ENCODE measurements around the gene CANX.

DNA sequence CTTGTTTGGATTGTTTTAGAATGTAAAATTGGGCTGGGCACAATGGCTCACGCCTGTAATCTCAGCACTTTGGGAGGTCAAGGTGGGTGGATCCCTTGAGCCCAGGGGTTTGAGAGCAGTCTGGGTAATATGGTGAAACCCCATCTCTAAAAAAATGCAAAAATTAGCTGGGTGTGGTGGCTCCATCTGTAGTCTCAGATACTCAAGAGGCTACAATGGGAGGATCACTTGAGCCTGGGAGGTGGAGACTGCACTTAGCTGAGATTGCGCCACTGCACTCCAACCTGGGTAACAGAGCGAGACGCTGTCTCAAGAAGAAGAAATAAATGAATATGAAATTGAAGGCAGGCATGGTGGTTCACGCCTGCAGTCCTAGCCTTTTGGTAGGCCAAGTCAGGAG, 55.2 kb downstream of the CANX start:
- TF ChIP-seq, protein P1, sequence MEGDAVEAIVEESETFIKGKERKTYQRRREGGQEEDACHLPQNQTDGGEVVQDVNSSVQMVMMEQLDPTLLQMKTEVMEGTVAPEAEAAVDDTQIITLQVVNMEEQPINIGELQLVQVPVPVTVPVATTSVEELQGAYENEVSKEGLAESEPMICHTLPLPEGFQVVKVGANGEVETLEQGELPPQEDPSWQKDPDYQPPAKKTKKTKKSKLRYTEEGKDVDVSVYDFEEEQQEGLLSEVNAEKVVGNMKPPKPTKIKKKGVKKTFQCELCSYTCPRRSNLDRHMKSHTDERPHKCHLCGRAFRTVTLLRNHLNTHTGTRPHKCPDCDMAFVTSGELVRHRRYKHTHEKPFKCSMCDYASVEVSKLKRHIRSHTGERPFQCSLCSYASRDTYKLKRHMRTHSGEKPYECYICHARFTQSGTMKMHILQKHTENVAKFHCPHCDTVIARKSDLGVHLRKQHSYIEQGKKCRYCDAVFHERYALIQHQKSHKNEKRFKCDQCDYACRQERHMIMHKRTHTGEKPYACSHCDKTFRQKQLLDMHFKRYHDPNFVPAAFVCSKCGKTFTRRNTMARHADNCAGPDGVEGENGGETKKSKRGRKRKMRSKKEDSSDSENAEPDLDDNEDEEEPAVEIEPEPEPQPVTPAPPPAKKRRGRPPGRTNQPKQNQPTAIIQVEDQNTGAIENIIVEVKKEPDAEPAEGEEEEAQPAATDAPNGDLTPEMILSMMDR (IDR thresholded peaks at IDR 0.05; ENCODE audit: low read depth, low read length, poor library complexity, severe bottlenecking), result no peak
- no peak for TF ChIP-seq EZH2phosphoT487 (IDR thresholded peaks at IDR 0.05; ENCODE audit: borderline replicate concordance, low read length)
